HepG2 (cell line): ENCODE measurements around the gene POLR3GL. TPM values are rescaled to one million over a fixed set of nuclear protein-coding genes. Genes with fewer than 3 reads are reported as not detected.

Experiments used
- ATF1 ChIP-seq: IDR thresholded peaks from 2 replicates; pipeline ENCODE4 v1.6.1; 2016; ENCODE audit warnings: mild to moderate bottlenecking, control low read depth
- ATF7-NPFF ChIP-seq: sonication (generic); formaldehyde crosslinking; IDR thresholded peaks from 2 replicates; pipeline ENCODE4 v1.8.1; 2023; ENCODE audit warnings: mild to moderate bottlenecking, low read depth, missing genetic modification reagents, moderate library complexity
- DZIP1 ChIP-seq: sonication (generic); formaldehyde crosslinking; IDR thresholded peaks from 2 replicates; pipeline ENCODE4 v1.5.0; 2020; ENCODE audit warnings: mild to moderate bottlenecking, missing genetic modification reagents
- LCORL ChIP-seq, 2 experiments: fragments of 450-650 bp in 1 of 2; sonication (generic) in 1 of 2; formaldehyde crosslinking in 1 of 2; IDR thresholded peaks; 2 replicates each; pipeline versions ENCODE4 v1.5.0 to v1.6.1; 2017 to 2020; ENCODE audit warnings: antibody characterized with exemption in 1 of 2, missing genetic modification reagents in 1 of 2
- MAFG ChIP-seq: sonication (generic); formaldehyde crosslinking; IDR thresholded peaks from 2 replicates; pipeline ENCODE4 v1.5.1; 2020; ENCODE audit warnings: mild to moderate bottlenecking, missing genetic modification reagents
- MIXL1 ChIP-seq: IDR thresholded peaks from 2 replicates; pipeline ENCODE4 v1.6.1; 2016
- NCOR1 ChIP-seq: fragments of 200-600 bp; sonication (generic); IDR thresholded peaks from 2 replicates; pipeline ENCODE4 v1.7.0; 2017; ENCODE audit warnings: antibody characterized with exemption, low read length, borderline replicate concordance
- NFE2L2 ChIP-seq: fragments of 150-350 bp; IDR thresholded peaks from 2 replicates; pipeline ENCODE4 v1.6.1; 2014; ENCODE audit warnings: low read length
- NPAS2 ChIP-seq: sonication (generic); formaldehyde crosslinking; IDR thresholded peaks from 2 replicates; pipeline ENCODE4 v1.8.0; 2022; ENCODE audit warnings: mild to moderate bottlenecking, missing genetic modification reagents, borderline replicate concordance
- NR3C1 ChIP-seq: sonication (generic); formaldehyde crosslinking; IDR thresholded peaks from 2 replicates; pipeline ENCODE4 v1.4.0; 2020; ENCODE audit warnings: missing genetic modification reagents
- SMAD9 ChIP-seq: sonication (generic); formaldehyde crosslinking; IDR thresholded peaks from 2 replicates; pipeline ENCODE4 v1.5.1; 2020; ENCODE audit warnings: mild to moderate bottlenecking, missing genetic modification reagents
- SOX6 ChIP-seq, 2 experiments: fragments of 450-650 bp in 1 of 2; sonication (generic) in 1 of 2; formaldehyde crosslinking in 1 of 2; IDR thresholded peaks; 2 replicates each; pipeline versions ENCODE4 v1.4.0 to v1.6.1; 2017 to 2020; ENCODE audit warnings: antibody characterized with exemption in 1 of 2, mild to moderate bottlenecking in 1 of 2, missing genetic modification reagents in 1 of 2
- TBL1XR1 ChIP-seq: fragments of 150-350 bp; IDR thresholded peaks from 2 replicates; pipeline ENCODE4 v1.6.1; 2014; ENCODE audit warnings: borderline replicate concordance, low read length; ENCODE audit not compliant: partially characterized antibody
- TFDP1 ChIP-seq: IDR thresholded peaks from 2 replicates; pipeline ENCODE4 v1.6.1; 2016; ENCODE audit warnings: missing compliant biosample characterization, missing genetic modification reagents, borderline replicate concordance
- ZNF256 ChIP-seq: sonication (generic); formaldehyde crosslinking; conservative IDR thresholded peaks from 2 replicates; pipeline ENCODE4 v1.4.0; 2020; ENCODE audit warnings: missing genetic modification reagents
- ZNF616 ChIP-seq: sonication (generic); formaldehyde crosslinking; IDR thresholded peaks from 2 replicates; pipeline ENCODE4 v1.5.0; 2020; ENCODE audit warnings: low read depth, mild to moderate bottlenecking, missing genetic modification reagents
- ZNF720 ChIP-seq: sonication (generic); formaldehyde crosslinking; IDR thresholded peaks from 2 replicates; pipeline ENCODE4 v1.4.0; 2020; ENCODE audit warnings: missing genetic modification reagents
- ZSCAN25 ChIP-seq: sonication (generic); formaldehyde crosslinking; IDR thresholded peaks from 2 replicates; pipeline ENCODE4 v1.8.0; 2022; ENCODE audit warnings: mild to moderate bottlenecking, missing genetic modification reagents
- polyA plus RNA-seq, 8 experiments: library from polyadenylated mRNA; depleted of rRNA in 3 of 8; stranded (reverse) in 7 of 8; unstranded in 1 of 8; fragments of >200 nt; fragmentation: Illumina TruSeq in 4 of 8; extraction: Trizol in 4 of 8; gene quantifications; 2 replicates each; pipeline versions ENCODE4 v1.2.1 to v1.2.3, GENCODE V29; 2011 to 2016; ENCODE audit warnings: low read depth in 4 of 8, missing spikeins in 1 of 8, mixed read lengths in 1 of 8; ENCODE audit not compliant: insufficient read depth in 1 of 8
- total RNA-seq, 5 experiments: library from RNA; depleted of rRNA; stranded (reverse); fragments of >200 nt; fragmentation: Illumina TruSeq; extraction: Trizol; gene quantifications; 2 replicates each; pipeline ENCODE4 v1.2.3, GENCODE V29; 2016; ENCODE audit warnings: low read depth in 1 of 5
- TF ChIP-seq, protein P1 (sequence below): IDR thresholded peaks from 2 replicates; pipeline ENCODE4 v1.6.1; 2016; ENCODE audit warnings: low read depth, missing genetic modification reagents, missing compliant biosample characterization
- TF ChIP-seq, protein P2 (sequence below): sonication (generic); formaldehyde crosslinking; IDR thresholded peaks from 2 replicates; pipeline ENCODE4 v1.4.0; 2020; ENCODE audit warnings: mild to moderate bottlenecking, missing genetic modification reagents

POLR3GL gene
- total and polyA plus RNA-seq, 2 of the 13 experiments (the other 11 are each of a cell fraction or from before 2014, with no cell fraction given): 11.5 to 12.4 TPM

DNA sequence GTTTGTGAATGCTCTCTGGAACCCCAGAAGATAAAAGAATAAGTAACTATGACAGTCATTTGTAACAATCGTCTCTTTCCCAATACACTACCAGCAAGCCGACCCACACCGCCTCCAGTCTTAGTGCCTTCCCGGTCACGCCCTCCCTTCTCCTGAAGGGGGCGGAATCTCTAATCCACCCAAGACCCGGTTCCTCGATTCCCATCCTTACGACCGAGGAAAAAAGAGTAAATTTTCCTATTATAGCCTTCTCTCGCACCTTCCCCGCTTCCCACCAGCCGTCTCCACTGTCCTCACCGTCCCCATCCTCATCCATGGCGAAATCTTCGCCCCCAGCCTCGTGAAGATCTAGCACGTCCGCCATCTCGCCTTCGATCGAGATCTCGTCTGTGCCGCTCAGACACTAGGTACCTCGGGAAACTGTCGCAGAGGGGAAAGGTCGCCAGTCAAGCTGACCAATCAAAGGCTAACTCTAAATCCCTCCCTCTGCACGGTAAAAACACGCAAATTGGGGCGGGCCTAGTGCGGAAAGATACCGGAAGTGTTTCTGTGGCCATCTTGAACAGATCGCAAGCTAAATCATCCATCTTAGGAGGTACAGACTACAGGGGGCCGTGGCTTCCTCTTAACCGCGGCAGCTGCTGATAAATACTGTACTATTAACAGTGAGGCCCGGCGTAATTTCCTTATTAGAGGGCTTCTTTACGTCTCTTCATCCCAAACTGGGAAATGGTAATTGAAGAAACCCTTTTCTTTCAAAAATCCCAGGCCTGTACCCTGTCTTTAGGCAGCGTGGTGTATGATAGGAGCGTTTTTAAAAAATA, 37.2 kb upstream of the POLR3GL start, which contains the start of gene RBM8A (continued):
- TF ChIP-seq, protein P1, sequence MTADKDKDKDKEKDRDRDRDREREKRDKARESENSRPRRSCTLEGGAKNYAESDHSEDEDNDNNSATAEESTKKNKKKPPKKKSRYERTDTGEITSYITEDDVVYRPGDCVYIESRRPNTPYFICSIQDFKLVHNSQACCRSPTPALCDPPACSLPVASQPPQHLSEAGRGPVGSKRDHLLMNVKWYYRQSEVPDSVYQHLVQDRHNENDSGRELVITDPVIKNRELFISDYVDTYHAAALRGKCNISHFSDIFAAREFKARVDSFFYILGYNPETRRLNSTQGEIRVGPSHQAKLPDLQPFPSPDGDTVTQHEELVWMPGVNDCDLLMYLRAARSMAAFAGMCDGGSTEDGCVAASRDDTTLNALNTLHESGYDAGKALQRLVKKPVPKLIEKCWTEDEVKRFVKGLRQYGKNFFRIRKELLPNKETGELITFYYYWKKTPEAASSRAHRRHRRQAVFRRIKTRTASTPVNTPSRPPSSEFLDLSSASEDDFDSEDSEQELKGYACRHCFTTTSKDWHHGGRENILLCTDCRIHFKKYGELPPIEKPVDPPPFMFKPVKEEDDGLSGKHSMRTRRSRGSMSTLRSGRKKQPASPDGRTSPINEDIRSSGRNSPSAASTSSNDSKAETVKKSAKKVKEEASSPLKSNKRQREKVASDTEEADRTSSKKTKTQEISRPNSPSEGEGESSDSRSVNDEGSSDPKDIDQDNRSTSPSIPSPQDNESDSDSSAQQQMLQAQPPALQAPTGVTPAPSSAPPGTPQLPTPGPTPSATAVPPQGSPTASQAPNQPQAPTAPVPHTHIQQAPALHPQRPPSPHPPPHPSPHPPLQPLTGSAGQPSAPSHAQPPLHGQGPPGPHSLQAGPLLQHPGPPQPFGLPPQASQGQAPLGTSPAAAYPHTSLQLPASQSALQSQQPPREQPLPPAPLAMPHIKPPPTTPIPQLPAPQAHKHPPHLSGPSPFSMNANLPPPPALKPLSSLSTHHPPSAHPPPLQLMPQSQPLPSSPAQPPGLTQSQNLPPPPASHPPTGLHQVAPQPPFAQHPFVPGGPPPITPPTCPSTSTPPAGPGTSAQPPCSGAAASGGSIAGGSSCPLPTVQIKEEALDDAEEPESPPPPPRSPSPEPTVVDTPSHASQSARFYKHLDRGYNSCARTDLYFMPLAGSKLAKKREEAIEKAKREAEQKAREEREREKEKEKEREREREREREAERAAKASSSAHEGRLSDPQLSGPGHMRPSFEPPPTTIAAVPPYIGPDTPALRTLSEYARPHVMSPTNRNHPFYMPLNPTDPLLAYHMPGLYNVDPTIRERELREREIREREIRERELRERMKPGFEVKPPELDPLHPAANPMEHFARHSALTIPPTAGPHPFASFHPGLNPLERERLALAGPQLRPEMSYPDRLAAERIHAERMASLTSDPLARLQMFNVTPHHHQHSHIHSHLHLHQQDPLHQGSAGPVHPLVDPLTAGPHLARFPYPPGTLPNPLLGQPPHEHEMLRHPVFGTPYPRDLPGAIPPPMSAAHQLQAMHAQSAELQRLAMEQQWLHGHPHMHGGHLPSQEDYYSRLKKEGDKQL (CRISPR knock-in tag): no peak
- no peak for TF ChIP-seq MAFG
- TF ChIP-seq LCORL (IDR thresholded peaks at IDR 0.05): no peak
- 0 out of 2 replicates have a peak, but pooled peaks have one; percentile 19 for TF ChIP-seq LCORL (CRISPR knock-in tag; IDR thresholded peaks at IDR 0.05)
- no peak for TF ChIP-seq NPAS2
- no peak for TF ChIP-seq ATF7-NPFF (CRISPR knock-in tag)
- TF ChIP-seq ZNF616 (CRISPR knock-in tag): 0 out of 2 replicates have a peak, but pooled peaks have one; percentile 27
- peak; percentile 68; the same call in 1 of the 2 replicates for TF ChIP-seq TFDP1 (CRISPR knock-in tag)
- no peak for TF ChIP-seq NFE2L2
- TF ChIP-seq NR3C1: no peak
- 0 out of 2 replicates have a peak, but pooled peaks have one; percentile 41 for TF ChIP-seq ZNF256 (CRISPR knock-in tag)
- peak; percentile 62; the same call in 1 of the 2 replicates for TF ChIP-seq MIXL1
- TF ChIP-seq DZIP1 (CRISPR knock-in tag): no peak
- no peak for TF ChIP-seq ZSCAN25 (CRISPR knock-in tag)
- TF ChIP-seq ATF1 (CRISPR knock-in tag): peak; percentile 94
- TF ChIP-seq, protein P2, sequence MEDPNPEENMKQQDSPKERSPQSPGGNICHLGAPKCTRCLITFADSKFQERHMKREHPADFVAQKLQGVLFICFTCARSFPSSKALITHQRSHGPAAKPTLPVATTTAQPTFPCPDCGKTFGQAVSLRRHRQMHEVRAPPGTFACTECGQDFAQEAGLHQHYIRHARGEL: peak; percentile 44; the same call in 1 of the 2 replicates
- TF ChIP-seq SMAD9 (CRISPR knock-in tag): no peak
- no peak for TF ChIP-seq SOX6 (IDR thresholded peaks at IDR 0.05)
- TF ChIP-seq SOX6 (CRISPR knock-in tag; IDR thresholded peaks at IDR 0.05): peak; percentile 67
- peak; percentile 47; the same call in 1 of the 2 replicates for TF ChIP-seq NCOR1
- TF ChIP-seq ZNF720 (CRISPR knock-in tag): no peak
- peak; percentile 51 for TF ChIP-seq TBL1XR1
